IPS-18c (cell line): ENCODE results near the gene SH3D19.
"Not testable (repeated sequence)": the region's sequence is repeated elsewhere in the genome, so short reads cannot be mapped to it uniquely, and the experiment has no call there.

Experiments used
- H3K4me3 ChIP-seq: 2 replicates; pipeline ENCODE4 v1.7.0; 2013; ENCODE audit warnings: low read depth, mild to moderate bottlenecking, low read length, moderate library complexity; ENCODE audit not compliant: insufficient read depth
- H3K9me3 ChIP-seq: one replicate; pipeline ENCODE4 v1.6.1; 2013; ENCODE audit warnings: mild to moderate bottlenecking, low read length, moderate library complexity; ENCODE audit not compliant: control insufficient read depth, insufficient read depth

Gene SH3D19

DNA sequence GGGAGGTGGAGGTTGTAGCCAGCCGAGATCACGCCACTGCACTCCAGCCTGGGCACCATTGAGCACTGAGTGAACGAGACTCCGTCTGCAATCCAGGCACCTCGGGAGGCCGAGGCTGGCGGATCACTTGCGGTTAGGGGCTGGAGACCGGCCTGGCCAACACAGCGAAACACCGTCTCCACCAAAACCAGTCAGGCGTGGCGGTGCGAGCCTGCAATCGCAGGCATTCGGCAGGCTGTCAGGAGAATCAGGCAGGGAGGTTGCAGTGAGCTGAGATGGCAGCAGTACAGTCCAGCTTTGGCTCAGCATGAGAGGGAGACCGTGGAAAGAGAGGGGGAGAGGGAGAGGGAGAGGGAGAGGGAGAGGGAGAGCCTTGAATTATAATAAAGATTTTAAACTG lies 69.7 kb downstream of the SH3D19 start:
- H3K9me3 ChIP-seq, result not testable (repeated sequence)

DNA sequence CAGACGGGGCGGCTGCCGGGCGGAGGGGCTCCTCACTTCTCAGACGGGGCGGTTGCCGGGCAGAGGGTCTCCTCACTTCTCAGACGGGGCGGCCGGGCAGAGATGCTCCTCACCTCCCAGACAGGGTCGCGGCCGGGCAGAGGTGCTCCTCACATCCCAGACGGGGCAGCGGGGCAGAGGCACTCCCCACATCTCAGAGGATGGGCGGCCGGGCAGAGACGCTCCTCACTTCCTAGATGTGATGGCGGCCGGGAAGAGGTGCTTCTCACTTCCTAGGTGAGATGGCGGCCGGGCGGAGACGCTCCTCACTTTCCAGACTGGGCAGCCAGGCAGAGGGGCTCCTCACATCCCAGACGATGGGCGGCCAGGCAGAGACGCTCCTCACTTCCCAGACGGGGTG lies 70.2 kb downstream of the SH3D19 start:
- not testable (repeated sequence) for H3K4me3 ChIP-seq, H3K9me3 ChIP-seq

More for the DNA sequence above, 69.7 kb downstream of the SH3D19 start:
- H3K4me3 ChIP-seq, result not testable (repeated sequence)

DNA sequence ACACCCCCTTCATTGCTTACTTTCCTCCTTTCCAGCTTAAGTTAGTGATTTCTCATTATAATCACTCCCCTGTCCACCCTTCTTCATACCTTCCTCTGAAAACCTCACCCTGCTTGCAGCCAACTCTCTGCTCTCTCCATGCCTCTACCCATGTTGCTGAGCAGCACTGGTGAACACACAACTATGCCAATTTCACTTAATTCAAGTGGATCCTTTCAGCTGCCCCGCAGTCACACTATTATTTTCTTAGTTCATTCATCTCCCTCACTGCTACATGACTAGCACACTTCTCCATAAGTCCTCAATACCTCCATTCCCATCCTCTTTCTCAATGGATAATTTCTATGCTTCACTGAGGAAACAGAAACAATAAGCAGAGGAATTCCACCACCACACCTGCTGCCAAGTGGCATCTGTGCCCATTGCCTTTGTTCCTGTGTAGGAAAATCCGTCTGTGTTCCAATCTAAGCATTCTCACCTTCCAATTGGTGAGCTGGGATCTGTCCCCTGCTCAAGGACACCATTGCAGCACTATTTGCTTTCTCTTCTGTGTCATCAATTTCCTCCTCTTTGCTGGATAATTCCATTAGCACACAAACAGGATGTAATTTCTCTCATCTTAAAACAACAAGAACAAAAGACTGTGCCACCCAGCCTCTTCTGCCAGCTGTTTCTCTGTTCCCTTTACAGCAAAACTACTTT lies 73.7 kb downstream of the SH3D19 start:
- Histone ChIP-seq H3K4me3 (no peak overlapping the region), H3K9me3 (peaks cover 2% of the 10 kb centered on the region)

DNA sequence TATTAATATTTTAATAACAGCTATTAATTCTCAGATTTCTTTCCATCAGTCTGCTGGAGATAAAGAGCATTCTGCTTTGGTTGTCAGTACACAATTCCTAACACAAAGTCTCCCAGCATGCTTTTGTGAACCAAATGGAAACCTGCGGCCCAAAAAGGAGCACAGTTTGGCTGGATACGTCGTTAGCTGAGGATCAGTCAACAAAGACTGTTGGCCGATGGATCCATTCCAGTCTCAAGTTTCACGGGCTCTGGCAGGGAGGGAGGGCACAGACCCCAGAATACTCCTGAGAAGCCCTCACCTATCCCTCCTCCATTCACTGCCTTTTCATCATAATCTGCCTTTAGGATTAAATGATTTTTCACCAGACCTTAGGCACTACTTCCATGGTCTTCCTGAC lies 74.7 kb downstream of the SH3D19 start:
- Histone ChIP-seq H3K9me3 (no peaks in the 10 kb centered on the region), H3K4me3 (no peak overlapping the region)

DNA sequence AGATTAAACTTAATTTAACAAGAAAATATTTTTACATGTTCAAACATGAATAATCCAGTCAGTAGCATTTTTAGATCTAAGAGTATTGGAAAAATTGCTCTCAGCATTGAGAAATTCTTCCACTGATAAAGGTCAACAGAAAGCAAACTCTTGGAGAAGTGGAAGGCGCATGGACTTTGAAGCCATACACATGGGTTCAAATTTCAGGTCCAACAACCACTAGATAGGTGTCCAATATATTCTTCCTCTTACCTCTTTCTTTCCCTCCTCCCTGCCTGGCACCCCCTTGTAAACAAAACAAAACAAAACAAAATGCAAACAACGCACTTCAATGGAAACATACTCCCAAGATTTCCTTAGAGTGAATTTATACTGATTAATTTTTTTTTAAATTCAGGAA lies 76.9 kb downstream of the SH3D19 start:
- no peak overlapping the region for H3K4me3 ChIP-seq
- H3K9me3 ChIP-seq, result no peaks in the 10 kb centered on the region

DNA sequence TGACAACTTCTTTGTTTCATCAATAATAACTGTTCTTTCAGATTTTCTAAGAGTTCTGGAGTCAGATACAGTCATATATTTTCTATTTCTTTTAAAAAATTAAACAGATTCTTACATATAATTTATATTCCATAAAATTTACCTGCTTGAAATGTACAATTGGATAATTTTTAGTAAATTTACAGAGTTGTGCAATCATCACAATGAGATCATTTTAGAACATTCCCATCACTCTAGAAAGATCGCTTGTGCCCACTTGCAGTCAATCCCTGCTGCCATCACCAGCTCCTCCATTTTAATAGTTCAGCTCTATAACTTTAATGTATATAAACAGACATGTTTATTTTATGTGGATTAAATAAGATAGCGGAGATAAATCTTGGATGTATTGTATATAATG lies 78.0 kb downstream of the SH3D19 start:
- no peaks in the 10 kb centered on the region for H3K9me3 ChIP-seq

DNA sequence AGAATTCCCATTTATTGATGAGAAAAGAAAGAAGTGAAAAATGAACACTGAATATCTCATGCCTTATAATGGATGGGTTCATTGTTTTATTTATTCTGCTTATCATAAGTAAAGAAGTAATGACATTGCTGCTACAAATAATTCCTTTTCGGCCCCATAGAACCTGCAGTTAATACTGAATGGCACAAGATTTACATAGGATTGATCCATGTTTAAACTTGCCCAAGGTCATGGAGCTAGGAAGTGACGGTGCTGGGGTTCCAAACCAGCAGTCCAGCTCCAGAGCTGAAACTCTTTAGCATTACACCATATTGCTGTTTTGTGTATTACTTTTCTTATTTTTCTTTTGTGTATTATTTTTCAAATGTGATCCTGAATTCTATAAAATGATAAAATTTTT lies 78.7 kb downstream of the SH3D19 start:
- Histone ChIP-seq H3K9me3 (no peaks in the 10 kb centered on the region), H3K4me3 (no peak overlapping the region)

More for the DNA sequence above, 78.0 kb downstream of the SH3D19 start:
- H3K4me3 ChIP-seq, result no peak overlapping the region

DNA sequence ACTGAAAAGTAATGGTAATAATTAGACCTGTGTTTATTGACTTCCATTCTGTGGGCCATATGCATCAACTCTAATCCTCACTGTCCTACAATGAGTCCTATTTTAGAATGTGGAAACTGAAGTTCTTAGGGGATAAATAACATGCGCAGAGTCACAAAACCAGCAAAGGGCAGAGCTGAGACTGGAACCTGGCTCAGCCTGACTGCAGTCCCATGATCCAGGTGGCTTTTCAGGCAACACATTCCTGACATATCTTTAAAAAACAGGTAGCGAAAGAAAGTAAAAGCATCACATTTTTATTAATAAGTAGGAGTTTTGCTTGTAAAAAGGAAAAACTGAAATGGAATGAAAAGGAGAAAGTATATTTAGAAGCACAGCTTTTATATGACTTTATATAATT lies 83.1 kb downstream of the SH3D19 start:
- no peak overlapping the region for H3K4me3 ChIP-seq
- no peaks in the 10 kb centered on the region for H3K9me3 ChIP-seq

DNA sequence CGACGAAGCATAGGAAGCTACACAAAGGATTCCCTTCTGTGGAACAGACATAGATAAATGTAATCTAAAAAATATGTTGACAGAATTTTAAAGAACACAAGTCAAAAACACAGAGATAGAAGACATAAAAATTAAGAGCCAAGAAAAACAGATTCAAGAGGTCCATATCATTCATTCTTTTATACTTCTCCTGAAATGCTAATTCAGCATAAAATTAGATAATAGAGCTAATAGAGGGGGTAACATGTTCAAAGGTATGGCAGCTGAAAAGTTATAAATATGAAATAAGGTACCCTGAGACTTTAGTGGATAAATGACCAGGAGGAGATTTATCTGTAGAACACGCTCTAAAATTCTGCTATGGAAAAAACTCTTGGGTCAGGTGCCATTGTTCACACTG lies 85.8 kb downstream of the SH3D19 start:
- Histone ChIP-seq H3K4me3 (no peak overlapping the region), H3K9me3 (no peaks in the 10 kb centered on the region)

DNA sequence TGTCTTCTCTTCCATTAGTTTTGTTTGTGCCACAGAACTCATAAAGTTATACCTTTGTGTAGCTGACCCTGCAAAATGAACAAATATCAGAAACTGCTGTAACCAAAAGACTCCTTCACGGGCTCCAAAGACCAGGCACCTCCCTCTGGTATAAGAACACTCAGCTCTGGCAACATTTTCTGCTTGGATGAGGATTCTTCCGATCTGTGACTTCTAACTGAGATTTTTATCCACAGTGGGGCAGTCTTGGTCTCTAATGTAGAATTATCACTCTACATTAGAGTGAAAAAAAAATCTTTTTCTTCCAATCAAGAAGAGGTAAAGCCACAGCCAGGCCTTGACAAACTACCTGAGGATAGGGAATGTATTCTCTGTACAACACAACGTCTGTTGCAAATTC lies 86.9 kb downstream of the SH3D19 start:
- Histone ChIP-seq H3K9me3 (no peaks in the 10 kb centered on the region), H3K4me3 (no peak overlapping the region)

DNA sequence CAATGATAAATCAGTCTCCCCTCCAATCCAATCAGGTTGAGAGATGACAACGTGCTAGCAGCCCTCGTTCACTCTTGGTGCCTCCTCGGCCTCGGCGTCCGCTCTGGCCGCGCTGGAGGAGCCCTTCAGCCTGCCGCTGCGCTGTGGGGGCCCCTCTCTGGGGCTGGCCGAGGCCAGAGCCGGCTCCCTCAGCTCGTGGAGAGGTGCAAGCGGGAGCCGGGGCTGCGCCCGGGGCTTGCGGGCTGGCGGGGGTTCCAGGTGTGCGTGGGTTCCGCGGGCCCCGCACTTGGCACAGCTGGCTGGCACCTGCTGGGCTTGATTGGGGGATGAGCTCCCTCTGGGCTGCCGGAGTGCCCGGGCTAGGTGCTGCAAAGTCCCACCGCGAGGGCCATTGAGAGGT lies 89.4 kb downstream of the SH3D19 start:
- Histone ChIP-seq H3K9me3 (no peaks in the 10 kb centered on the region), H3K4me3 (no peak overlapping the region)

DNA sequence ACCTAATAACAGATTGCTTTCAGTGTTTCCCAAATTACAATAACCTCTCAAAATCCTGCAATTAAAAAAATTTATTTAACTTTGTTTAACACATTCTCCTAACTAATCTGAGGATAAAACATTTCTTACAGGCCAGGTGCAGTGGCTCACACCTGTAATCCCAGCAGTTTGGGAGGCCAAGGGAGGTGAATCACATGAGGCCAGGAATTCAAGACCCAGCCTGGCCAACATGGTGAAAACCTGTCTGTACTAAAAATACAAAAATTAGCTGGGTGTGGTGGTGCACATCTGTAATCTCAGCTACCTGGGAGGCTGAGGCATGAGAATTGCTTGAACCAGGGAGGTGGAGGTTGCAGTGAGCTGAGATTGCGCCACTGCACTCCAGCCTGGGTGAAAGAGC lies 90.0 kb downstream of the SH3D19 start:
- not testable (repeated sequence) for H3K9me3 ChIP-seq

DNA sequence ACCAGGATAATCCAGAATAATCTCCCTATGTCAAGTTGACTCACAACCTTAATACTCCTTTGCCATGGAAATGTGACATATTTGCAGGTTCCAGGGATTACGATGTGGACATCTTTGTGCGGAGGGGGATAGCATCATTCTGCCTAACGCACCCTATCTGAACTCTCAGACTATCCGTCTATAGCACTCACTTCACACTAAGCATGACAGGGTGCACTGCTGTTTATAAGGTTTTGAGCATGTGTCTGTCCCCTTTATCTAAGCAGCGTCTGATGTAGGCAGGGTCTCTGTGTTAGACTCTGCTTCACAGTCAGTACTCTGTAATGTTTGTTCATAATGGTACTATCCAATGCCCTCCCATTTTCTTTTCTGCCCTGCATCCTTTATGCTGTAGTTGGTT lies 91.8 kb downstream of the SH3D19 start:
- Histone ChIP-seq H3K9me3 (no peaks in the 10 kb centered on the region), H3K4me3 (no peak overlapping the region)

More for the DNA sequence above, 90.0 kb downstream of the SH3D19 start:
- not testable (repeated sequence) for H3K4me3 ChIP-seq

DNA sequence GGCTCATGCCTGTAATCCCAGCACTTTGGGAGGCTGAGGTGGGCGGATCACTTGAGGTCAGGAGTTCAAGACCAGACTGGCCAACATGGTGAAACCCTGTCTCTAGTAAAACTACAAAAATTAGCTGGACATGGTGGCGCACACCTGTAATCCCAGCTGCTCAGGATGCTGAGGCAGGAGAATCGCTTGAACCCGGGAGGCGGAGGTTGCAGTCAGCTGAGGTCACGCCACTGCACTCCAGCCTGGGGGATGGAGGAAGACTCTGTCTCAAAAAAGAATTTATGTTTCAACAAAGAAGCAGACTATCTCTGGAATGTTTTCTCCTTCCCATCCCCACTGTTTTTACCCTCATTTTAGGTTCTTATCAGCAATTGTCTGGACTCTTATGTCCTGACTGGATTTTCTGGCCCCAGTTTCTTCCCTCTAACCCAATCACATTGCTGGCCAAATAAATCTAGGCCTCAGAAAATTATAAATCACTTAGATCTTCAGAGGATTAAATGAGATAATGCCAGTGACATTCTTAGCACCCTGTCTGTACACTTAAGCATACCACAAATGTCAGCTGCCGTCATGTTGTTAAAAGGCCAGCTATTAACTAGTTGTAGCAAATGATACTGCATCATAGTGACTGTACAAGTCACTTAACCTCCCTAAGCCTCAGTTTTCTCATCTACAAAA lies 93.3 kb downstream of the SH3D19 start:
- Histone ChIP-seq H3K9me3 (no peaks in the 10 kb centered on the region), H3K4me3 (no peak overlapping the region)

DNA sequence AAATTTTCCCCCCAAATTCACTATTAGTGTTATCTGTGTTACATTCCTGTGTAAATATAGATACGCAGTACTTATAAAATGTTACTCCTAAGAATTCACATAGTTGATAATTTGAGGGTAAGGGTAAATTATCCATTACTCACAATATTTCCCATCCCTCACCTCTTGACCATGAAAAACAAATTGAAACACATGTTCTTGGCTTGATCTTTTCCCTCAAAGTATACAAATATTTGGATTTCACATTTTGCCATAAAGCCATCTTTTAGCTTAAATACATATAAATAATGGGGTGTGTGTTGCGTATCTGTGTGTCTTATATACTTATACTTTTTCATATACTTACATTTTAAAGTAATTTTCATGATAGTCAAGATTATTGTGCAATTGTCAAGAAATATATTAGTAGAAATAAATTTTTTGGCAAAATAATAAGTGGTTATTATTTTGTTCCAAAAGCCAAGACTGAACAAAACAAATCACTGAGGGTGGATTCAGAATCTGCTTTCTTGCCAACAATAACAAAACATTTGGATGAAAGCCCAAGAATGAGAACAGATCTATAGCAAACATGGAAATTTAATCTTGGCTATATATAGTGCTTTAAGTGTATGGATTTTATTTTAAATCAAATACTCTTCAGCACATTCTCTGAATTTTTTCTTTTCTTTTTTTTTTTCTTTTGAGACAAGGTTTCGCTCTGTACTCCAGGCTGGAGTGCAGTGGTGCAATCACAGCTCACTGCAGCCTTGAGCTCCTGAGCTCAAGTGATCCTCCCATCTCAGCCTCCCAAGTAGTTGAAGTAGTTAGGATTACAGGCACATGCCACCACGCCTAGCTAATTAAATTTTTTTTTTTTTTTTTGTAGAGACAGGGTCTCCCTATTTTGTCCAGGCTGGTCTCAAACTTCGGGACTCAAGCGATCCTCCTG lies 97.0 kb downstream of the SH3D19 start:
- no peaks in the 10 kb centered on the region for H3K9me3 ChIP-seq
- H3K4me3 ChIP-seq, result no peak overlapping the region

DNA sequence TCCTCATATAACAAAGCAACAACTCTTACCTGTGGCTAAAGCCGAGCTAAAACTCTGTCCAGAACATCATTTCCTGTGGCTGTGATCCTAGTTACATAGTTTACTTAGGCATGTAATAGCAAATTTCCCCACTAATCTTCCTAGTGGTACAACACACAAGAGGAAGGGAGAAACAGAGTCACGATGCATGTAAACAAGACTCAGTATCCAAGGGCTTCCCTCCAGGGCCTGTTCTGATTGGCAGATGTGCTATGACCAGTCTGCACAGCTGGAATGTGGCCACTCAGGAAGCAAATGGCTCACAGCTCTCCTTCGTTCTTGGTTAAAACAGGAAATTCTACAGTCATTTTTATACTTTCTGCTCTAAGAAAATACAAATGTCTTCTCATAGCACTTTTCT lies 97.7 kb downstream of the SH3D19 start:
- Histone ChIP-seq H3K4me3 (no peak overlapping the region), H3K9me3 (no peaks in the 10 kb centered on the region)

DNA sequence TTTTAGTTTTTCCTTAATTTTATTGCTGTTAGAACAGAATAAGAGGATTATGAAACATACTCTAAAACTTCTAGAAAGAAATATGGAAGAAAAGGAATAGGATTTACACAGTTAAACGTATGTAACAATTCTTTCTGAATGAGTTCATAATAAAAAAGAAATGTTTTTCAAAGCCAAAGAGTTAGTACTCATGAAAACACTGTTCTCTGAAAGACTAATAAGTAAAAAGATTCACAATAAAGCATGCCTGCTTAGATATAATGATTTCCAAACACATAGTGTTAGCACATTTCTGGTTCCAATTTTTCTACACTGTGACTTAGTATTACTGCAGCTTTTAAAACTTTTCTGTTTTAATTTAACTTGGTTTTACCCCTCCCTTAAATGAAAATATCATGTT lies 98.2 kb downstream of the SH3D19 start:
- H3K4me3 ChIP-seq, result no peak overlapping the region
- H3K9me3 ChIP-seq, result no peaks in the 10 kb centered on the region
